Bronchial epithelial cell (primary cell): ENCODE measurements around the gene SEMA4C. TPM values are rescaled to one million over a fixed set of nuclear protein-coding genes. Genes with fewer than 3 reads are reported as not detected.

ENCODE experiments used
- DNase-seq: peaks from one replicate; pipeline ENCODE4 v3.0.0-alpha.2; 2010; ENCODE audit warnings: low read depth
- FAIRE-seq: peaks from 2 replicates; lab custom pipeline; 2011; peaks lifted over from hg19 to GRCh38; lab: Jason Lieb, UNC
- H3K27me3 ChIP-seq: 2 replicates; pipeline ENCODE4 v1.5.1; 2011; ENCODE audit warnings: low read length; ENCODE audit not compliant: control insufficient read depth, insufficient read depth
- H3K36me3 ChIP-seq: 2 replicates; pipeline ENCODE4 v1.5.1; 2011; ENCODE audit warnings: low read length; ENCODE audit not compliant: control insufficient read depth, insufficient read depth
- H3K4me3 ChIP-seq: 2 replicates; pipeline ENCODE4 v1.5.1; 2011; ENCODE audit warnings: mild to moderate bottlenecking, low read depth, low read length, control low read depth
- total RNA-seq: library from RNA; depleted of rRNA; stranded (reverse); fragments of >200 nt; gene quantifications from 2 replicates; pipeline ENCODE4 v1.2.1, GENCODE V29; 2014
- TF ChIP-seq, protein P1 (sequence below): IDR thresholded peaks from 2 replicates; pipeline ENCODE4 v1.5.1; 2011; ENCODE audit warnings: mild to moderate bottlenecking, moderate library complexity, low read length, control low read depth, inconsistent platforms; ENCODE audit not compliant: insufficient read depth, severe bottlenecking

Gene SEMA4C
- total RNA-seq, 1 donor from 2014 or later = 8.2 TPM

DNA sequence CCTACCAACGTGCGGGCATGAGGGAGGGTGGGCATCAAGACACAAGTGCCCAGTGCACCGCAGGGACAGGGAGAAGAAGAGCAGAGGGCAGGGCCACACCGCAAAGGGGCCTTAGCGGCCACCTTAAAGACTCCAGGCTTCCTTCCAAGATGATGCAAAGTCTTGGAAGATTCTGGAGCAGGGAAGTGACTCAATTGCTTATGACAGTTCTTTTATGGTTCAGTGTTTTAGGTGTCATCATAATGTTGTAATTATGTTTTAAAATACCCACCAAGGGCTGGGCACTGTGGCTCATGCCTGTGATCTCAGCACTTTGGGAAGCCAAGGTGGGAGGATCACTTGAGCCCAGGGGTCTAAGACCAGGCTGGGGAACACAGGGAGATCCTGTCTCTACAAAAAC lies 44.5 kb upstream of the SEMA4C start:
- H3K36me3 ChIP-seq = no peaks in the 10 kb centered on the region
- no peak overlapping the region for H3K4me3 ChIP-seq
- DNase-seq (peak; percentile 65), FAIRE-seq (peak; percentile 94)
- TF ChIP-seq, protein P1, sequence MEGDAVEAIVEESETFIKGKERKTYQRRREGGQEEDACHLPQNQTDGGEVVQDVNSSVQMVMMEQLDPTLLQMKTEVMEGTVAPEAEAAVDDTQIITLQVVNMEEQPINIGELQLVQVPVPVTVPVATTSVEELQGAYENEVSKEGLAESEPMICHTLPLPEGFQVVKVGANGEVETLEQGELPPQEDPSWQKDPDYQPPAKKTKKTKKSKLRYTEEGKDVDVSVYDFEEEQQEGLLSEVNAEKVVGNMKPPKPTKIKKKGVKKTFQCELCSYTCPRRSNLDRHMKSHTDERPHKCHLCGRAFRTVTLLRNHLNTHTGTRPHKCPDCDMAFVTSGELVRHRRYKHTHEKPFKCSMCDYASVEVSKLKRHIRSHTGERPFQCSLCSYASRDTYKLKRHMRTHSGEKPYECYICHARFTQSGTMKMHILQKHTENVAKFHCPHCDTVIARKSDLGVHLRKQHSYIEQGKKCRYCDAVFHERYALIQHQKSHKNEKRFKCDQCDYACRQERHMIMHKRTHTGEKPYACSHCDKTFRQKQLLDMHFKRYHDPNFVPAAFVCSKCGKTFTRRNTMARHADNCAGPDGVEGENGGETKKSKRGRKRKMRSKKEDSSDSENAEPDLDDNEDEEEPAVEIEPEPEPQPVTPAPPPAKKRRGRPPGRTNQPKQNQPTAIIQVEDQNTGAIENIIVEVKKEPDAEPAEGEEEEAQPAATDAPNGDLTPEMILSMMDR = no peak
- H3K27me3 ChIP-seq = no peaks in the 10 kb centered on the region

DNA sequence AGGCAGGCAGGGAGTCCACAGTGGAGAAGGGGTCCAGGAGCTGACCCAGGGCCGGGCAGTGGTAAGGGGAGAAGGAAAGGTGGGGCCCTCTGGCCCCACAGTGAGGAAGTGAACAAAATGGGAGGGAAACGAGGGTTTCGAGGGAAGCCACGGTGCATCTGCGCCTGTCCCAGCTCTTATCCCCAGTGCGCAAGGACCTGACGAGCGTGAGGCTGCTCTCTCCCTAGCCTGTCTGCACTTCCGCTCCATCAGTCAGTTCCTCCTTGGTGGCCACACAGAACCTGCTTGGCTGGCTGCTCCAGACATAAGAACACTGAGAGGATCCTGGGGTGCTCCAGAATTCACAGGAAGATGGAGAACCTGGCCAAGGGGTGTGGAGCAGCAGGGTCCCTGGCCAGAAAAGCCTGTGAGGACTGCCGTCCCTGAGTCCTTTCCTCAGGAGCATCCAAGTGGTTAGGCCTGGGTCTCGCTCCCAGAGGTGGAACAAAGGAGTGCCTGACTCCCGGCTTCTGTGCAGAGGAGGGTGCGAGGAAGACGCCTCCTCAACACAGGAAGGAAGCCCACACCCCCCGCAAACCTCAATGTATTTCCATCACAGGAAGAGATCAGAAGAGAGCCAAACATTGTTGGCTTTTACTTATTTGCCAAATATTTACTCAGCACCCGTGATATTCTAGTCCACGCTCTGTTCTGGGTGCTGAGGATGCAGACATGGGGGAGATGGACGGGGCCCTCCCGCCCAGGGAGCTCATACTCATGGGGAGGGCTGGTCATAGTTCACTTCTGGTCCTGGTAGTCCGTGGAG lies 43.7 kb upstream of the SEMA4C start:
- no peaks in the 10 kb centered on the region for H3K36me3 ChIP-seq
- H3K27me3 ChIP-seq = no peaks in the 10 kb centered on the region
- H3K4me3 ChIP-seq = no peak overlapping the region
- DNase-seq (no peak), FAIRE-seq (no peak)
- TF ChIP-seq, protein P1 = no peak

DNA sequence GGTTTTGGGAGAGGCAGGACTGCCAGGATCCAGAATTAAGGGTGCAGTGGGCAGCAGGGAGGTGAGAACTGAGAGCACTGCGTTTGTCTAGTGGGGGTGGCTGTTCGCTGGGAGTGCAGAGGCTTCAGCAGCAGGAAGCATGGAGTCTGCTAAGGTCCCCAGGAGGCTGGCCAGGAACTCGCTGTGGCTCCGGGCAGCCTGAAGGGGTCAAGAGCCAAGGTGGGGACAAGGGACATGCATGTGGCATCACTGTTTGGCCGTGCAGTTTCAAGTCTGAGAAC lies 43.2 kb upstream of the SEMA4C start:
- Histone ChIP-seq H3K36me3 (no peaks in the 10 kb centered on the region), H3K27me3 (no peaks in the 10 kb centered on the region), H3K4me3 (no peak overlapping the region)
- DNase-seq = no peak
- FAIRE-seq = no peak
- TF ChIP-seq, protein P1 = no peak

DNA sequence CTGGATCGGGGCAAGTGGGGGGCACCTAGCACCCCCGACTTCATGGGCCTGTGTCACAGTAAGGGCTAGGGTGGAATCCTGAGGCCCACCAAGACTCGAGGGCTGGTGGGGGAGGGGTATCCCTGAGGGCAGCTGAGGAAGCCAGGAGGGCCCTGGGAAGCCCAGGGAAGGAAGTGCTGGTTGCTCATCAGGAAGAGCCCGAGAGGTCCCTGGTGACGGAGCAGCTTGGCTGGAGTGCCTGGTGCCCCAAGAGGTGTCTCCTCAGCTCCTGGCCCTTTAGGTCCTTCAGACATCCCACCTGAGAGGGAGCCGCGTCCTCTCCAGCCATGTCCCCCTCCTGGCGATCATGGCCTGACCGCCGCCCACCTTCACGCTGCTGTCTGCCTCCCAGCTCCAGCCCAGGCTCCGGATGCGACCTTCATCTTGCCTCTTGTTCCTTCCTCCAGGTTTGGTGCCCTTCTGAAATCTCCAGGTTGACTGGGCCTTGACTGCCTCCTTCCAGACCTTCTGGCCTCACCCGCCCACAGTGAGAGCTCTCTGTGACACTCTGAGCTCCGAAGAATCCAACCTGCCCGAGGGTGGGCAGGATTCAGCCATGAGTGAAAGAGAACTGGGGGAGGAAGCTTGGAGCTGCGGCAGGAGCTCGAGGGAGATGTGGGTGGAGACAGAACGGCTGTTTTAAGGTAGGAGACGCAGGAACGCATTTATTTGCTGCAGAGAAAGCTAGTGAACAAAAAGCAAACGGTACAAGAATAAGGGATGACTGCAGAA lies 42.7 kb upstream of the SEMA4C start:
- H3K36me3 ChIP-seq = no peaks in the 10 kb centered on the region
- DNase-seq = no peak
- TF ChIP-seq, protein P1 = no peak
- no peak overlapping the region for H3K4me3 ChIP-seq
- H3K27me3 ChIP-seq = no peaks in the 10 kb centered on the region
- no peak for FAIRE-seq

DNA sequence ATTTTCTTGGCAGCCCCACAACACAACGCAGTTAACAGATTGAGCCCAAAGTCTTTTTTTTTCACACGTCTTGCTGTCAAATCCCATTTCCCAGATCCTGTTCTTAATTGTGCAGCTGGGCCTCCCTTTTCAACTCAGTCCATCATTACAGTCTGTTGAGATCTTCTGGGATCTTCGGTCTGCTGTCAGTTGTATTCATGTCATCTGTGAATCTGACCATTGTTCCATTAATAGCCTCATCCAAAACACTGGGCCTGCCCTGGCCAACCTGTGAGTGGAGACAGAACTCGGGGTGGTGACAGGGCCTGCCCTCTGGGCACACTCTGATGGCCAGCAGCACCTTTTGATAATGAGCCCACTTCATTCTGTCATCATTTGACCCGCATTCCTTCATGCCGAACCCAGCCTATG lies 39.7 kb upstream of the SEMA4C start:
- no peak for FAIRE-seq
- no peaks in the 10 kb centered on the region for H3K36me3 ChIP-seq
- H3K27me3 ChIP-seq = no peaks in the 10 kb centered on the region
- H3K4me3 ChIP-seq = no peak overlapping the region
- TF ChIP-seq, protein P1 = no peak
- no peak for DNase-seq
